Hematopoietic multipotent progenitor cell treated with erythropoietin and hydrocortisone succinate and interleukin-3 and kit ligand, for 4 days (in vitro differentiated cells): ENCODE measurements around the gene CES4A.
"Not testable (repeated sequence)": the region's sequence is repeated elsewhere in the genome, so short reads cannot be mapped to it uniquely, and the experiment has no call there.

Experiments
- DNase-seq: peaks from one replicate; pipeline ENCODE4 v3.0.0-alpha.2; 2015

CES4A gene

DNA sequence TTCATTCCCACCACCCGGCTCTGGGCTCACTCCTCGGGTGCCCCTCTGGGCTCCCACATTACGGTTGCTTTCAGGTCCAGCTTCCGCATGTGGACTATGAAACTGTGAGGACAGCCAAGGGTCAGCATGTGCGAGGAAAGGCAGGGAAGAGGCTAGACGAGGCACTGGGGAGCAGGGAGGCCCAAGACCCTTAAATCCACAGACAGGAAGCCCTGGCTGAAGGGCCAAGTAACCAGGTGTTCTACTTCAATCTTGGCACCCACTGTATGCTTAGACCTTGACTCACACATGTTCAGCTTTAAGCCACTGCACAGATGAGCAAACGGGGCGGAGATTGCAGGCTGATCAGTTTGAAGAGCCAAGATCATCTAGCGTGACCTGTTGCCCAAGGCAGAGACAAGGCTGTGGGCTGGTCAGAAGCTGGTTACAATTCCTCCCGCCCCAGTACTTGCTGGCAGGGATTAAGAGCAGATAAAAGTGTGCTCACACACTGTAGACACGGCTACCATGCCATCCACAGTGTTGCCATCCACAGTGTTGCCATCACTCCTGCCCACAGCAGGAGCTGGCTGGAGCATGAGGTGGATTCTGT is at the start of gene CES4A:
Gene CES4A (plus strand): TSS at position 393 of the 592 bp plus-strand sequence. CDS start 184 bp downstream, at position 577.
- no peak for DNase-seq

- DNase-seq = no peak
Observed at GRCh38 chr16:66939366-66939765, 49.0 kb upstream of the CES4A start.

- DNase-seq = no peak
Observed at GRCh38 chr16:66940236-66940635, 48.2 kb upstream of the CES4A start.

- DNase-seq = no peak
Observed at GRCh38 chr16:66942981-66943380, 45.4 kb upstream of the CES4A start.

GRCh38 chr16:66943426-66944053 is 44.8 kb upstream of the CES4A start:
- DNase-seq = no peak

GRCh38 chr16:66944054-66944441 is 44.3 kb upstream of the CES4A start:
- no peak for DNase-seq

GRCh38 chr16:66944971-66945370 is 43.4 kb upstream of the CES4A start:
- DNase-seq = not testable (repeated sequence)

GRCh38 chr16:66945939-66946338 is 42.5 kb upstream of the CES4A start:
- DNase-seq = no peak

DNA sequence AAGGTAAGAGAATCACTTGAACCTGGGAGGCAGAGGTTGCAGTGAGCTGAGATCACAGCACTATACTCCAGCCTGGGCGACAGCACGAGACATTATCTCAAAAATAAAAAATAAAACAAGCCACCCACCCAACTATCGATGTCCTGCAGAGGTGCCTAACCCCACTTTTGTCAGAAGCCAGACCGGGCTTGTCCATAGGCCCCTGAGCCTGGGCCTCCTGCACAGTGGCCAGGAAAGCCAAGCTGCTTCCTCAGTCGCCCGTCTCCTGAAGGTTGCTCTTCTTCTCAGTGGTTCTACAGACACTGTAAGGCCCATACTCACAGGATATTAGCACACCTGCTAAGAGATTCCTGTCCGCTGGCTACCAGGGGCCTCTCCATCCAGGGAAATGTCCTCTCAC is 41.8 kb upstream of the CES4A start:
- no peak for DNase-seq

GRCh38 chr16:66946974-66947301 is 41.5 kb upstream of the CES4A start:
- DNase-seq = no peak

- peak; percentile 93 for DNase-seq
Observed at GRCh38 chr16:66947302-66948065, 40.9 kb upstream of the CES4A start.

DNA sequence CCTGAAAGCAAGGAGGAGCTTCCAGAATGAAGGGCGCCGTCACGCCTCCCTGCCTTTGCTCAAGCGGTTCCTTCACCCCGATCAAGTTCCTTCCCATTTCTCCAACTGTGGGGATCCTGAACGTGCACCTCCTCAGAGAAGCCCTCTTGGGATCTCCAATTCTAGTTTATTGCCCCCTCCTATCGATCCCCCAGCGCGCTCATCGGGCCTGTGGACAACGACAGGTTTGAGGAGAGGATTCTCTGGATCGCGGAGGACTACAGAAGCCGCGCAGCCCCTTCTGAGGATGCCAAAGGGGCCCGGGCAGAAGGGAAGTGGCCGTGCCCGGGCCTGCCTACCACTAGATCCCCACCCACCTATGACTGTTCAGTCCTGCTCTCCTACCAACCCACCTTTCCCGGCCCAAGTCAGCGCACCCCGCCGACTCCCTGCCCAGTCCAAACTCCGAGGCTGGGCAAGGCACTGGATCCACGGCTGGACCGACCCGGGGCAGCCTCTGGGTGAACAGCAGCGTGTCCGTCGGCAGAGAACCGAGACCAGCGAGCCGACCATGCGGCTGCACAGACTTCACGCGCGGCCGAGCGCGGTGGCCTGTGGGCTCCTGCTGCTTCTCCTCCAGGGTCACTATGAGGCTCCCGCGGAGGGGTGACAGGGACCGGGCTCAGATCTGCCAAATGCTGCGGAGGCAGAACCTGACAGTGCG is 40.1 kb upstream of the CES4A start:
- no peak for DNase-seq

DNA sequence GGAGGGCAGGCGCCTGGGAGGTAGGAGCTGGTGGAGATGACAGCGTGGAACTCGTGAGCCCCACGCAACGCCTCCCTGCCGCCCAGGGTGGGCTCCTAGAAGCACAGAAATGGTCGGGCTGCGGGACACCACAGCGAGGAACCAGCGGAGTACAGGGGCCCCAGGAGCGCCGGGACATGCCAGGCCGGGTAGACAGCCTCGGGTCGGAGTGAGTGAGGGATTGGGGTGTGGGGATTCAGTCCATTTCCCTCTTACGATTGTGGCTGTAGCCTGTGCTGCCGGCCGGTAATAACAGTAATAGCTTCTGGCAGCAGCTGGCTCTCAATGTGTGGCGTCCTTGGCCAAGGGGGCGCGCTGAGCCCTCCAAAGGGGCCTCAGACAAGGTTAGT is 39.6 kb upstream of the CES4A start:
- no peak for DNase-seq

- DNase-seq = no peak
Observed at GRCh38 chr16:66949472-66949871, 38.9 kb upstream of the CES4A start.

GRCh38 chr16:66950437-66950836 is 38.0 kb upstream of the CES4A start:
- no peak for DNase-seq

- no peak for DNase-seq
Observed at GRCh38 chr16:66950971-66951790, 37.2 kb upstream of the CES4A start.

DNA sequence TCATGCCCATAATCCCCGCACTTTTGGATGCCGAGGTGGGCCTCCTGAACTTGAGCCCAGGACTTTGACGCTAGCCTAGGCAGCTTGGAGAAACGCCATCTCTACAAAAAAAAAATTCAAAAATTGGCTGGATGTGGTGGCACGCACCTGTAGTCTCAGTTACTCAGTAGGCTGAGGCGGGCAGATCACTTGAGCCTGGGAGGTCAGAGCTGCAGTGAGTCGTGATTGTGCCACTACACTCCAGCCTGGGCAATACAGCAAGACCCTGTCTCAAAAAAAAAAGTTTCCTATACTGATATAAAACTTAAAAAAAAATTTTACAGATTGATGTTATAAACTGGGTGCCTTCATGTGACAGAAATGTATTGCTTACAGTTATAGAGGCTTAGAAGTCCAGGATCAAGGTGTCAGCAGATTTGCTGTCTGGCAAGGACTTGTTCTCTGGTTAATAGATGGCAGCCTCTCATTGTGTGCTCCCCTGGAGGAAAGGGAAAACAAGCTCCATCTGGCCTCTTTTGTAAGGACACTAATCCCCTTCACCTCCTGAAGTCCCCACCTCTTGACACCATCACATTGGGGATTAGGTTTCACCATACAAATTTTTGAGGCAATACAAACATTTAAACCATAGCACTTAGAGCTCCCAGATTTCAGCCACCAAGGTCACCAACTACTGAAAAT is 35.8 kb upstream of the CES4A start:
- DNase-seq = no peak

GRCh38 chr16:66953462-66954096 is 34.8 kb upstream of the CES4A start:
- no peak for DNase-seq

GRCh38 chr16:66954097-66954659 is 34.2 kb upstream of the CES4A start:
- peak; percentile 90 for DNase-seq

DNA sequence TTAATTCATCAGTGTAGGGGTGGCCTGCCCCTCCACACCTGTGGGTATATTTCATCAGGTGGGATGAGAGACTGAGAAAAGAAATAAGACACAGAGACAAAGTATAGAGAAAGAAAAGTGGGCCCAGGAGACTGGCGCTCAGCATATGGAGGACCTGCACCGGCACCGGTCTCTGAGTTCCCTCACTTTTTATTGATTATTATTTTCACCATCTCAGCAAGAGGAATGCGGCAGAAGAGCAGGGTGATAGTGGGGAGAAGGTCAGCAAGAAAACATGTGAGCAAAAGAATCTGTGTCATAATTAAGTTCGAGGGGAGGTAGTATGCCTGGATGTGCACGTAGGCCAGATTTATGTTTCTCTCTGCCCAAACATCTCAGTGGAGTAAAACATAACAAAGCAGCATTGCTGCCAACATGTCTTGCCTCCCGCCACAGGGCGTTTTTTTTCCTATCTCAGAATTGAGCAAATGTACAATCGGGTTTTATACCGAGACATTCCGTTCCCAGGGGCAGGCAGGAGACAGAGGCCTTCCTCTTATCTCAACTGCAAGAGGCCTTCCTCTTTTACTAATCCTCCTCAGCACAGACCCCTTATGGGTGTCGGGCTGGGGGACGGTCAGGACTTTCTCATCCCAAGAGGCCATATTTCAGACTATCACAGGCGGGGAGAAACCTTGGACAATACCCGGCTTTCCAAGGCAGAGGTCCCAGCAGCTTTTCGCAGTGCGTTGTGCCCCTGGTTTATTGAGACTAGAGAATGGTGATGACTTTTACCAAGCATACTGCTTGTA is 32.8 kb upstream of the CES4A start:
- DNase-seq = peak; percentile 33

DNA sequence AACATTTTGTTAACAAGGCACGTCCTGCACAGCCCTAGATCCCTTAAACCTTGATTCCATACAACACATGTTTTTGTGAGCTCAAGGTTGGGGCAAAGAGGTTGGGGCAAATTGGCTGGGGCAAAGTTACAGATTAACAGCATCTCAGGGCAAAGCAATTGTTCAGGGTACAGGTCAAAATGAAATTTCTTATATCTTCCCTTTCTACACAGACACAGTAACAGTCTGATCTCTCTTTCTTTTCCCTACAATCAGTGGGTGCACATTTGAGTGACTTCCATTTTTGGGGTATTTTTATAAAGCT is 32.3 kb upstream of the CES4A start:
- not testable (repeated sequence) for DNase-seq
